Measurements from ENCODE around the gene DMAC2.

DNA sequence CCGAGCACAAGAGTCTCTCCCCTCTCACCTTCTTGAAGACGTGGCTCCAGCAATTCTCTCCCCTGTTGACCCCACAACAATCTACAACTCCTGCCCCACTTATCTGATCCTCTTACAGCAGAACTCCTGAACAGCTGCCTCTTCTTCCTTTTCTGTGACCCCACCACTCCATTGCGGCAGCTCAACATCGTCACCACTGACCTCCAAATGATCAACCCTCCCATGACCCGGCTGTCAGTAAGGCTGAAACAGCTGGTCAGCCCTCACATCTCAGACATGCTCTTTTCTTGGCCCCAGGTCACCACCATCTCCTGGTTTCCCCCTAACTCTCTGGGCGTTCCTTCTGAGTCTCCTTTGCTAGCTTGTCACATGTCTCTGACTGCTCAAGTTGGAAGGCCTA lies 44.4 kb downstream of the DMAC2 start:
- TF ChIP-seq, protein P1, sequence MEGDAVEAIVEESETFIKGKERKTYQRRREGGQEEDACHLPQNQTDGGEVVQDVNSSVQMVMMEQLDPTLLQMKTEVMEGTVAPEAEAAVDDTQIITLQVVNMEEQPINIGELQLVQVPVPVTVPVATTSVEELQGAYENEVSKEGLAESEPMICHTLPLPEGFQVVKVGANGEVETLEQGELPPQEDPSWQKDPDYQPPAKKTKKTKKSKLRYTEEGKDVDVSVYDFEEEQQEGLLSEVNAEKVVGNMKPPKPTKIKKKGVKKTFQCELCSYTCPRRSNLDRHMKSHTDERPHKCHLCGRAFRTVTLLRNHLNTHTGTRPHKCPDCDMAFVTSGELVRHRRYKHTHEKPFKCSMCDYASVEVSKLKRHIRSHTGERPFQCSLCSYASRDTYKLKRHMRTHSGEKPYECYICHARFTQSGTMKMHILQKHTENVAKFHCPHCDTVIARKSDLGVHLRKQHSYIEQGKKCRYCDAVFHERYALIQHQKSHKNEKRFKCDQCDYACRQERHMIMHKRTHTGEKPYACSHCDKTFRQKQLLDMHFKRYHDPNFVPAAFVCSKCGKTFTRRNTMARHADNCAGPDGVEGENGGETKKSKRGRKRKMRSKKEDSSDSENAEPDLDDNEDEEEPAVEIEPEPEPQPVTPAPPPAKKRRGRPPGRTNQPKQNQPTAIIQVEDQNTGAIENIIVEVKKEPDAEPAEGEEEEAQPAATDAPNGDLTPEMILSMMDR (IDR thresholded peaks at IDR 0.05; ENCODE audit: insufficient read depth, low read length, poor library complexity, severe bottlenecking), result no peak
- no peak for TF ChIP-seq EZH2phosphoT487 (conservative IDR thresholded peaks at IDR 0.05; ENCODE audit: low read length)
